ENCODE data around the gene GJB3.
A peak's percentile ranks its signal among the peaks of the same experiment; 100 is the strongest.

GJB3 gene

DNA sequence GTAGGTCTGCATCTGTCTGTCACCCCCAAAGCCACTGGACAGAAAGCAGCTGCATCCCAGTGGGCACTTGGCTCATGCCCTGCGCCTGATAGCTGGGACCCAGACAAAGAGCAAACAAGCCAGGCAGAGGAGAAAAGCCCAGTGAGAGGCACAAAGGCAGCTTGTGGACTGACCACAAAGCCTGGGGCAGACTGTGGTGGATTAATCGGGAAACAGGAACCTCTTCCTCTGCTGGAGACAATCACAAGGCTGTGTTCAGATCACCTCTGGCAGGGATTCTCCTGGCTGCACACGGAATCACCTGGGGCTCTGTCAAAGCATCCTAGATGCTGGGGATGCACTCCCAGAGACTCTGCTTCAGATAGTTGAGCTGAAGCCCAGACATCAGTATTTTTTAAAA is 41.4 kb upstream of the GJB3 start:
- no peak overlapping the region for H3K27ac ChIP-seq (ENCODE audit: low read depth, low read length)
- no peaks in the 10 kb centered on the region for H3F3A ChIP-seq (ENCODE audit: control insufficient read depth, insufficient read depth)
- no peaks in the 10 kb centered on the region for H3K27me3 ChIP-seq (ENCODE audit: control insufficient read depth, low read length)
- H3K9me2 ChIP-seq (replicated peaks; ENCODE audit: control insufficient read depth, low read length), result no peaks in the 10 kb centered on the region
- H3K4me2 ChIP-seq (ENCODE audit: low read length), result no peak overlapping the region
- H3K4me3 ChIP-seq (ENCODE audit: low read length), result no peak overlapping the region
- TF ChIP-seq, protein P1, sequence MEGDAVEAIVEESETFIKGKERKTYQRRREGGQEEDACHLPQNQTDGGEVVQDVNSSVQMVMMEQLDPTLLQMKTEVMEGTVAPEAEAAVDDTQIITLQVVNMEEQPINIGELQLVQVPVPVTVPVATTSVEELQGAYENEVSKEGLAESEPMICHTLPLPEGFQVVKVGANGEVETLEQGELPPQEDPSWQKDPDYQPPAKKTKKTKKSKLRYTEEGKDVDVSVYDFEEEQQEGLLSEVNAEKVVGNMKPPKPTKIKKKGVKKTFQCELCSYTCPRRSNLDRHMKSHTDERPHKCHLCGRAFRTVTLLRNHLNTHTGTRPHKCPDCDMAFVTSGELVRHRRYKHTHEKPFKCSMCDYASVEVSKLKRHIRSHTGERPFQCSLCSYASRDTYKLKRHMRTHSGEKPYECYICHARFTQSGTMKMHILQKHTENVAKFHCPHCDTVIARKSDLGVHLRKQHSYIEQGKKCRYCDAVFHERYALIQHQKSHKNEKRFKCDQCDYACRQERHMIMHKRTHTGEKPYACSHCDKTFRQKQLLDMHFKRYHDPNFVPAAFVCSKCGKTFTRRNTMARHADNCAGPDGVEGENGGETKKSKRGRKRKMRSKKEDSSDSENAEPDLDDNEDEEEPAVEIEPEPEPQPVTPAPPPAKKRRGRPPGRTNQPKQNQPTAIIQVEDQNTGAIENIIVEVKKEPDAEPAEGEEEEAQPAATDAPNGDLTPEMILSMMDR (IDR thresholded peaks at IDR 0.05; ENCODE audit: low read depth, low read length, poor library complexity, severe bottlenecking), result no peak
- TF ChIP-seq EZH2phosphoT487 (IDR thresholded peaks at IDR 0.05; ENCODE audit: borderline replicate concordance, low read length), result no peak
- no peaks in the 10 kb centered on the region for H3K4me1 ChIP-seq (ENCODE audit: control insufficient read depth, low read length)
- no peaks in the 10 kb centered on the region for H3K36me3 ChIP-seq (ENCODE audit: control insufficient read depth, low read length)
- H3K79me2 ChIP-seq (ENCODE audit: control insufficient read depth, low read length), result no peaks in the 10 kb centered on the region
- H3K9me3 ChIP-seq (ENCODE audit: control insufficient read depth, insufficient read depth, low read length), result no peaks in the 10 kb centered on the region
- H4K20me1 ChIP-seq (ENCODE audit: control insufficient read depth, insufficient read depth, low read depth, low read length), result no peaks in the 10 kb centered on the region

DNA sequence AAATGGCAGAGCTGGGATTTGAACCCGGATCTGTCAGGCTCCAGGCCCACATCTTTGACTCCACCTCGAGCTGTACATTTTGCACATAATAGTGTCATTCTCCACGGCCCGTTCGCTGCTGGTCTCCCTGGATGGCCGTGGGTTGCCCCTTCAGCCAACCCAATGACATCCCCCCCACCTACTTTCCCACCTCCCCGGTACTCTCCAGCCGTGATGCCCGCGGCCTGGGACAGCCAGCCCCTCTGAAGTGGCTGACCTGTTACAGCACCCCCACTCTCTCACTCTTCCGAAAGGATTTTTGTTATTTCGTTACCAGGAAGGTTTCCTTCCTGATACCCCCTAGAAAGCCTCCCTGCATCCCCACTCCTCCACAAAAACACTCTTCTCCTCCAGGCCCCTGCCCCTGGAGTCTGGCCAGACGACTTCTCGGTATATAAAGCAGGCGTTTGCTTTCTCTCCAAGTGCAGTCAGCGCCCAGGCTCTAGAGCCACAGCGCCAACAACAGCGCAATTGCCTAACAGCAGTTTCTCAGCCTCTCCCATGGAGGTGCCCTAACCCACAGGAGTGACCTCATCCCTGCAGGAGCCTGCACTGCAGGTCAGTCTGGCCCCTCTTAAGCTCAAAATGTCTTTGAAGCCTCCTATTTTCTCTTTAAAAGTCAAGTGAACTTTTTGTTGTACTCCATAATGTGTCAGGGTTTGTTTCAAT is 40.7 kb upstream of the GJB3 start:
- H3K4me3 ChIP-seq (ENCODE audit: low read length), result no peak overlapping the region

DNA sequence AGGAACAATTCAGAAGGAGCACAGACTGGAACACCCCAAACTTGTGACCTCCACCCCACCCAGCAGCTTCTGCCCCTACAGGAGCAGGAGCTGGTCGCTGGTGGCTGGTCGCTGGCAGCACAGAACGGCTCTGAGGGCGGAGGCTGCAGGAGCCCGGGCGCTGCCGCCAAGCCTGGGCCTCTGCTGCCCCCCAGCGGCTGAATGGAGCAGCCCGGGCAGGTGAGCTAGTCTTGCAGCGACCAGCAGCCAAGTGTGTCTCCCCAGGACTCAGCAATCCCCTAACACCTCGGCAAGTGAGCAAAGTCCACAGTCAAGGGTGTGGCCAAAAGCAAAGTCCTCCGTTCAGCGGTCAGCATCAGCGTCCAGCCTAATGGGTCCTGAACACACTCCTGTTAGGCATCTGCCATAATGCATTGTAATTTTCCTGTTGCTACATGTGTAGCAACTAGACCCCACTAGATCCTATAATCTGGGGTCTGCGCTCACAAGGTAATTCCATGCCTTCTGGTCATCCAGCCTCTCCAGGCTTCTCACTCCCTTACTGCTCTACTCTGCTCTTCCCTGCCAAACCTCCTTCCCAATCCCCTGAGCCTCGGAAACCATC is 38.2 kb upstream of the GJB3 start:
- no peaks in the 10 kb centered on the region for H3K4me1 ChIP-seq (ENCODE audit: control insufficient read depth, low read length)
- H4K20me1 ChIP-seq (ENCODE audit: control insufficient read depth, insufficient read depth, low read depth, low read length), result no peaks in the 10 kb centered on the region
- no peak overlapping the region for H3K4me2 ChIP-seq (ENCODE audit: low read length)
- H3K9me2 ChIP-seq (replicated peaks; ENCODE audit: control insufficient read depth, low read length), result no peaks in the 10 kb centered on the region
- no peak overlapping the region for H3K4me3 ChIP-seq (ENCODE audit: low read length)
- no peaks in the 10 kb centered on the region for H3K36me3 ChIP-seq (ENCODE audit: control insufficient read depth, low read length)
- no peak overlapping the region for H3K27ac ChIP-seq (ENCODE audit: low read depth, low read length)
- no peaks in the 10 kb centered on the region for H3F3A ChIP-seq (ENCODE audit: control insufficient read depth, insufficient read depth)
- no peaks in the 10 kb centered on the region for H3K27me3 ChIP-seq (ENCODE audit: control insufficient read depth, low read length)
- no peaks in the 10 kb centered on the region for H3K9me3 ChIP-seq (ENCODE audit: control insufficient read depth, insufficient read depth, low read length)
- TF ChIP-seq, protein P1 (IDR thresholded peaks at IDR 0.05; ENCODE audit: low read depth, low read length, poor library complexity, severe bottlenecking), result peak; percentile 93
- no peak for TF ChIP-seq EZH2phosphoT487 (IDR thresholded peaks at IDR 0.05; ENCODE audit: borderline replicate concordance, low read length)
- no peaks in the 10 kb centered on the region for H3K79me2 ChIP-seq (ENCODE audit: control insufficient read depth, low read length)

More for the DNA sequence above, 40.7 kb upstream of the GJB3 start:
- Histone ChIP-seq H3F3A (ENCODE audit: control insufficient read depth, insufficient read depth) (no peaks in the 10 kb centered on the region), H3K4me1 (ENCODE audit: control insufficient read depth, low read length) (no peaks in the 10 kb centered on the region), H3K36me3 (ENCODE audit: control insufficient read depth, low read length) (no peaks in the 10 kb centered on the region), H3K9me3 (ENCODE audit: control insufficient read depth, insufficient read depth, low read length) (no peaks in the 10 kb centered on the region), H3K9me2 (replicated peaks; ENCODE audit: control insufficient read depth, low read length) (no peaks in the 10 kb centered on the region), H4K20me1 (ENCODE audit: control insufficient read depth, insufficient read depth, low read depth, low read length) (no peaks in the 10 kb centered on the region), H3K79me2 (ENCODE audit: control insufficient read depth, low read length) (no peaks in the 10 kb centered on the region), H3K27me3 (ENCODE audit: control insufficient read depth, low read length) (no peaks in the 10 kb centered on the region), H3K27ac (ENCODE audit: low read depth, low read length) (no peak overlapping the region), H3K4me2 (ENCODE audit: low read length) (no peak overlapping the region)
- no peak for TF ChIP-seq EZH2phosphoT487 (IDR thresholded peaks at IDR 0.05; ENCODE audit: borderline replicate concordance, low read length)
- TF ChIP-seq, protein P1 (IDR thresholded peaks at IDR 0.05; ENCODE audit: low read depth, low read length, poor library complexity, severe bottlenecking), result no peak
